ENCODE data around the gene CDS2.
"Not testable (repeated sequence)": the region's sequence is repeated elsewhere in the genome, so short reads cannot be mapped to it uniquely, and the experiment has no call there.

The CDS2 gene

GRCh38 chr20:5126512-5127203, at the start of gene CDS2:
TSS of gene CDS2 (plus strand) at chr20:5127008. CDS start at chr20:5127093, 85 bp downstream.
- DNase-seq = peak; percentile 100

GRCh38 chr20:5077761-5078387, 48.9 kb upstream of the CDS2 start:
- peak in 1 of 2 donors; percentile 13 for DNase-seq

- DNase-seq = peak; percentile 69 to 71
Measured at GRCh38 chr20:5078399-5078958, 48.3 kb upstream of the CDS2 start.

DNA sequence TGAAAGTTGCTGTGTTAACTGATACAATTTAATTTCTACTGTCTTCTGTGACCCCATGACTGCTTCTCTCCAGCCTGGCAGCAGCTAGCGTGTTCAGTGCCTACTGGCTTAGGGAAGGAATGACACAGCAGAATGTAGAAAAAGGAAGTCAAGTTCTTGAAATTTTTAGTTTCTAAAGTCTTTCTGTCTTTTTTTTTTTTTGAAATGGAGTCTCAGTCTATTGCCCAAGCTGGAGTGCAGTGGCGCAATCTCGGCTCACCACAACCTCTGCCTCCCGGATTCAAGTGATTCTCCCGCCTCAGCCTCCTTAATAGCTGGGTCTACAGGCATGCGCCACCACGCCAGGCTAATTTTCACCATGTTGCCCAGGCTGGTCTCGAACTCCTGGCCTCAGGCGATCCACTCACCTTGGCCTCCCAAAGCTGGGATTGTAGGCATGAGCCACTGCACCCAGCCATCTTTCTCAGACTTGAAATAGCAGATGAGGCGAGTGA, 46.4 kb upstream of the CDS2 start:
- no peak for DNase-seq

GRCh38 chr20:5085380-5085779, 41.4 kb upstream of the CDS2 start:
- no peak for DNase-seq

- no peak for DNase-seq
Measured at GRCh38 chr20:5088688-5089087, 38.1 kb upstream of the CDS2 start.

- no peak for DNase-seq
Measured at GRCh38 chr20:5090191-5090590, 36.6 kb upstream of the CDS2 start.

DNA sequence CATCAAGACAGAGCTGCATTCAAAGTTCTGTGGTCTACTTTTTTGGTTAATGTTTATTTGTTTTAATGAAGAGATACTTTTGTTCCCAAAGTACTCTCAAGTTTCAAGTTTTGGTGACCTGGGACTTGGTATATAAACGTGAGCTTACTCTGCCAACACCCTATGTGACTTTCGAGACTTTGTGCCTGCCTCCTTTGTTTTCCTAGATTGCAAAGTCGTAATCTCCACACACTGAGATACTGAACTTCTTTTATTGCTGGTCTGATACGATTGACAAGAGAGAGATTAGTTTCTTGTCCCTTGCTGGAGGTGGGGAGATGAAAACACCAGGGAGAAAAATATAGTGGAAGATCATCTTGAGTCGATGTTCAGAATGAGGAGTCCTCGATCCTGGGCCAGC, 34.9 kb upstream of the CDS2 start:
- no peak for DNase-seq

DNA sequence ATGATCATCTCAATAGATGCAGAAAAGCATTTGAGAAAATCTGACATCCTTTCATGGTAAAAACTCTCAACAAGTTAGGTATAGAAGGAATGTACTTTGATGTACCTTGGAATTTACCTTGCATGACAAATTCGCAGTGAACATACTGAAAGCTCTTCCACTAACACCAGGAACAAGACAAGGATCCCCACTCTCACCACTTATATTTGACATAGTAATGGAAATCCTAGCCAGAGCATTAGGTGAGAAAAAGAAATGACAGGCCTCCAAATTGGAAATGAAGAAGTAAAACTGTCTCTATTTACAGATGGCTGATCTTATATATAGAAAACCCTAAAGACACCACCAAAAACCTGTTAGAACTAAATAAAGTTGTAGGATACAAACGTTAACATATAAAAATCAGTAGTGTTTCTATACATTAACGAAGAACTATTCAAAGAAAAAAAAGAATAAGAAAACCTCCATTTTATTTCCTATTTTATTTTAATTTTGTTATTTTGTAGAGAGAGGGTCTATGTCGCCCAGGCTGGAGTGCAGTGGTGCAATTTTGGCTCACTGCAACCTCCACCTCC, 34.0 kb upstream of the CDS2 start:
- no peak for DNase-seq

DNA sequence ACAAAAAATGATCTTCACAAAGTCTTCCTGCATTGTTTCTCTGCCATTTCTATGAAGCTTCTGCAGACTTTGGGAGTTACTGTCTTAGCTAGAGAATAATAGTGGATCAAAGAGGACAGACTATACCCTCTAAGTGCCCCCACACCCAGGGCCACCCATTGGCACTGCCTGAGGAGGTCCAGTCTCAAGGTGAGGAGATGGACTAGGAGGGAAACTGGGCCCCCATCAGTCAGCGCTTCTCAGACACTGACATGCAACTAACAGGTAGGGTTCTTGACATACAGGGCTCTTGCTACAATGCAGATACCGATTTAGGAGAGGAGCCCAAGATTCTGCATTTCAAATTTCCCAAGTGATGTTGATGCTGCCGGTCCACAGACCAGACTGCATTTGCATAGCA, 31.4 kb upstream of the CDS2 start:
- DNase-seq = no peak

- no peak for DNase-seq
Measured at GRCh38 chr20:5095931-5096330, 30.9 kb upstream of the CDS2 start.

DNA sequence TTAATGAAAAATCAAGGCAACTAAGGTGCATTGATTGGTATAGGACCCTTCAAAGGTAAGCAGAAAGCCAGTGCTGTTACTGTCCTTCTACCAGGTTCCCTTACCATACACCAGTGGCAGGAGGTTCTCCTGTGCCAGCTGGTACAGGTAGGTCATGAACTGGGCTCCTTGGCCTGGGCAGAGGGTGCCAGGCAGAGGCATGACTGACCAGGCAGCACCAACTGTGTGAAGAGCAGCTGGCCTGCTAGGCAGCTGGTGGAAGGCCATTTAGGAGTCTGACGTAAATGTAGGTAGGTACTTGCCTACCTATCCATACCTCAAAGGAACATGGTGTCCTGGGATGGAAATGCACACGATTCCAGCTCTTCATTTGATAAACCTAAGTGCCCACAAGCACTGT, 30.3 kb upstream of the CDS2 start:
- no peak for DNase-seq

GRCh38 chr20:5099009-5099408, 27.8 kb upstream of the CDS2 start:
- not testable (repeated sequence) for DNase-seq

GRCh38 chr20:5099909-5100308, 26.9 kb upstream of the CDS2 start:
- DNase-seq = not testable (repeated sequence)

DNA sequence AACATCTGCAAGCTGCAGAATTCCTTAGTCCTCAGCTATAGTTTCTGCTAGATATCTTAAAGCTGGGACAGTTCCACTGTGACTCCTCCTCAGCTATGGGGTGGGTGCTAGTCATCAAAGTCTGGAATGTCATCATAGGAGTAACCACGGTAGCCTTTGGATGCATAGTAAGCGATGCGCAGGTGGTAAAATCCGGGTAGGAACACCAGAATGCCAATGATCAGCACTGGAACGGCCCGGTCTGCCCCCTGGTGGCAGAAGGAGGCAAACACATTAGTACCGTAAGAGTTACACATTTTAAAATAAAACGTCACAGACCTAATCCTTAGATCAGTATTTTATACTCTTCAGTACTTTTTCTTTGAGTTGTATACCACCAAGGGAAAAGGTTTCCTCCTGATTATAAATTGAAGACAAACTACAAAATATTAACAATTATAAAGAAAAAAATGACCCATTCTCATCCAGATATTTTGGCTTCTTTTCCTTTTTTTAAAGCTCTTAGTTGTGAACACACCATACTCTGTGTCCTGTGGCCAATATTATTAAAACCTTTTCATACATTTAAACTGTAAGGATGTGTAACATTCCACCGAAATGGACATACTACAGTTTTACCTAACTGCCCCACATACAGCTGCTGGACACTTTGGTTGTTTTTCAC, 26.0 kb upstream of the CDS2 start:
- DNase-seq = peak; percentile 68 to 81

DNA sequence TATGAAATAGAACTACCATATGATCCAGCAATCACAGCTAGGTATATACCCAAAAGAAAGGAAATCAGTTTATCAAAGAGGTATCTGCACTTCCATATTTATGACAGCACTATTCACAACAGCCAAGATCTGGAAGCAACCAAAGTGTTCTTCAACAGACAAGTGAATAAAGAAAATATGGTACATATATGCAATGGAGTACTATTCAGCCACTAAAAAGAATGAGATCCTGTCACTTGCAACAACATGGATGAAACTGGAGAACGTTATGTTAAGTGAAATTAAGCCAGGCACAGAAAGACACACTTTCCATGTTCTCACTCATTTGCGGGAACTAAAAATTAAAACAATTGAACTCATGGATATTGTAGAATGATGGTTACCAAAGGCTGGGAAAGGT, 22.3 kb upstream of the CDS2 start:
- no peak for DNase-seq

GRCh38 chr20:5109276-5109675, 17.5 kb upstream of the CDS2 start:
- DNase-seq = no peak

DNA sequence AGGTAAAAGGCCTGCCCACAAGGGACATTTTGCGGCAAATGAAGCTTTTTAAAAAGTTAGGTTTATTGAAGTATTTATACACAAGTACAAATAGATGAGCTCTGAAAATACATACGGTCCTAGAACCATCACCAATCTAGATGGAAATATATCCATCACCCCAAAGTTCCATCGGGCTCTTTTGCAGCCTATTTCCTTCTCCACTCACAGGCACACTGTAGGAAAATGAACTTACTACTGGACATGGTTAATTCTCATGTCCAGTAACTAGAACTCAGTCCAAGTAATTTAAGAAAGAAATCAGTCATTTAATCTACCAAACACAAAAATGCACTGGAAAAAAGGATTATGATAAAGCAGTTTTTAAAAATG, 13.2 kb upstream of the CDS2 start:
- DNase-seq = no peak

- DNase-seq = no peak
Measured at GRCh38 chr20:5114403-5114802, 12.4 kb upstream of the CDS2 start.

DNA sequence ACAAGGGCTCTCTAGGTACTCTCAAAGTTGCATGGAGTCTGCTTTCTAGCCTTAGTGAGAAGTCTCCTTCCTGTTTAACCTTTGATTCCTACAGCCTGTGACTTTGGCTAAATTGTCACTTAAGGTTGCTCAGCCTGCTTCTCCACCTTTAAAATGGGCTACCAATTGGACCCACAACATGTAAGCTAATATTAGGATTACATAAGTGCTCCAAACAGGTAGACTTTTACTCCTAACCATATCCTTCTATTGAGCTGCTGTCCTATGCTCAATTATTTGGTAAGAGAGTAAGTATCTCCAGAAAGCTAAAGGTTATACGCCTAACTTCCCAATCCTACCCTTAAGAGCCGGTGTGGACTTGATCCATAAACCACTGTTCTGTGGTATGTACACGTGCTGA, 9.9 kb upstream of the CDS2 start:
- DNase-seq = no peak

DNA sequence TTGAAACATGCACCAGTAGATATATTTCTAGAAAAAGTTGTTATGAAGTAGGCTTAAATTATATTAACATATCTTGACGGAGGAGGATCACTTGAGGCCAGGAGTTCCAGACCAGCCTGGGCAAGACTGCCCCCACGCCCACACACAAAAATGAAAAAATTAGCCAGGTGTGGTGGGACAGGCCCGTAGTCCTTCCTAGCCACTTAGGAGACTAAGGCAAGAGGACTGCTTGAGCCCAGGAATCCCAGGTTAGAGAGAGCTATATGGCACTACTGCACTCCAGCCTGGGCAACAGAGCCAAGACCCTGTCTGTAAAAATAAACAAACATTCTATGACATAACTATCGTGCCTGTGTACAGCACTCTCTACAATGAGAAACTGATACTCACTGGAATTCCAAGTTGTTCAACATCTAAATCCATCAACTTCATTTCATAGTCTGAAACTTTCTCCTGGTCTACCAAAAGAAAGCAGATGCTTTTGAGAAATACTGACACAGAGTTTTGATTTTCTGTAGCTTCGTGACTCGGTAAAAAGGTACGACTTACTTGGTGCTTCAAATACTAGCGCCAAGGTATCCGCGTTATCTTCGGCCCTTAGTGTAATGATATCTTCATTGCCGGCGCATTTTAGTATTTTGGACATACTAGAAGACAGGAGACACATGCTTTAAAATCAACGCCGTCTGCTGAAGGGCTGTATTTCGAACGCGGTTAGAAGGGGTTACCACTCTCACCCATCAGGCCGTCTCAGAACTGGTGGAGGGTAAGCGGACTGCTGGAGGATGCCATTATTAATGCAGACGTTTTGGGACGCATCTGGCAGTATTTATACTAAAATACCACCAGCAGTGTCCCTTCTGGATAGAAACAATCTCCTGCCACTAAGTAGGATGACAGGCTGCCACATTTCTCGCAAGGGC, 8.3 kb upstream of the CDS2 start:
- no peak for DNase-seq

DNA sequence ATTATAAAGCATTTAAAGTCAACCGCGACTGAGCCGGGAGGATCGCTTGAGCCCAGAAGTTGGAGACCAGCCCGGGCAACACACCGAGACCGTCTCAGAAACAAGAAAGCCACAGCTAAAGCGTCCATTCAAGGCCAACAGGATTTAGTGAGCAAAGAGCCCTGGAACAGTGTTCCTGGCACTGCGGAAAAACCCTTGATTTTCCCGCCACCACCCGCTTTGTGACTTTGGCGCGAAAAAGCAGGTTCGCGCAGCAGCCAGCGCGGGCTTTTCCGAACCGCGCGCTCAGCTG, 7.7 kb upstream of the CDS2 start:
- no peak for DNase-seq
